K562 (cell line): ENCODE measurements around the gene WDR54. TPM values are rescaled to one million over a fixed set of nuclear protein-coding genes. Genes with fewer than 3 reads are reported as not detected.

ENCODE experiments used
- C11orf30 ChIP-seq: fragments of 450-650 bp; IDR thresholded peaks from 2 replicates; pipeline ENCODE4 v1.6.1; 2016; ENCODE audit warnings: low read depth, mild to moderate bottlenecking
- CBFB ChIP-seq: sonication (generic); formaldehyde crosslinking; IDR thresholded peaks from 2 replicates; pipeline ENCODE4 v1.4.0; 2020; ENCODE audit warnings: mild to moderate bottlenecking, missing genetic modification reagents
- FUS ChIP-seq: fragments of 200-400 bp; formaldehyde crosslinking; optimal IDR thresholded peaks from 2 replicates; pipeline ENCODE3; 2017; ENCODE audit warnings: low read depth, low read length
- HDAC1 ChIP-seq, 2 experiments: fragments of 450-650 bp; IDR thresholded peaks; 2 replicates each; pipeline ENCODE4 v1.6.1; 2016 to 2017; ENCODE audit warnings: inconsistent platforms in 1 of 2, mild to moderate bottlenecking in 1 of 2, moderate library complexity in 1 of 2
- MAFG ChIP-seq: fragments of 450-650 bp; conservative IDR thresholded peaks from 2 replicates; pipeline ENCODE4 v1.6.1; 2016; ENCODE audit warnings: missing genetic modification characterization, missing compliant biosample characterization
- PHF20 ChIP-seq: fragments of 450-650 bp; IDR thresholded peaks from 2 replicates; pipeline ENCODE4 v1.6.1; 2018; ENCODE audit not compliant: partially characterized antibody
- PHF8 ChIP-seq: fragments of 200-600 bp; sonication (generic); IDR thresholded peaks from 2 replicates; pipeline ENCODE4 v1.6.1; 2012; ENCODE audit warnings: mixed run types, mild to moderate bottlenecking, inconsistent platforms, low read length, moderate library complexity, borderline replicate concordance
- PTTG1 ChIP-seq: fragments of 450-650 bp; IDR thresholded peaks from 2 replicates; pipeline ENCODE4 v1.6.1; 2016; ENCODE audit warnings: low read depth, mild to moderate bottlenecking, missing genetic modification characterization, missing compliant biosample characterization
- RBFOX2 ChIP-seq: fragments of 200-400 bp; formaldehyde crosslinking; IDR thresholded peaks from 2 replicates; pipeline ENCODE4 v1.6.1; 2017; ENCODE audit warnings: low read depth, mild to moderate bottlenecking, low read length, moderate library complexity
- RFX1 ChIP-seq: fragments of 450-650 bp; IDR thresholded peaks from 2 replicates; pipeline ENCODE4 v1.6.1; 2016; ENCODE audit warnings: mild to moderate bottlenecking, moderate library complexity
- SIN3B ChIP-seq: fragments of 450-650 bp; IDR thresholded peaks from 2 replicates; pipeline ENCODE4 v1.6.1; 2017; ENCODE audit warnings: low read depth, mild to moderate bottlenecking, moderate library complexity
- SLC30A9 ChIP-seq: fragments of 250-450 bp; sonication (Bioruptor Pico); IDR thresholded peaks from 2 replicates; pipeline ENCODE4 v1.8.0; 2022; ENCODE audit warnings: mild to moderate bottlenecking, moderate library complexity
- SMAD1 ChIP-seq: fragments of 150-350 bp; IDR thresholded peaks from 2 replicates; pipeline ENCODE4 v1.6.1; 2014; ENCODE audit warnings: low read length, low read depth; ENCODE audit not compliant: partially characterized antibody
- TFAM ChIP-seq: fragments of 250-450 bp; sonication (Bioruptor Pico); conservative IDR thresholded peaks from 2 replicates; pipeline ENCODE4 v1.5.0; 2021; ENCODE audit warnings: mild to moderate bottlenecking, moderate library complexity
- WHSC1 ChIP-seq: IDR thresholded peaks from one replicate; pipeline ENCODE4 v1.6.1; 2012; ENCODE audit warnings: low read length, control low read depth, inconsistent platforms
- ZNF589 ChIP-seq: fragments of 200-800 bp; sonication (Bioruptor generic); IDR thresholded peaks from 2 replicates; pipeline ENCODE4 v1.6.1; 2016; ENCODE audit warnings: low read depth, missing genetic modification characterization, missing compliant biosample characterization
- ZNF668 ChIP-seq: fragments of 250-450 bp; sonication (Bioruptor Pico); IDR thresholded peaks from 2 replicates; pipeline ENCODE4 v1.8.0; 2022; ENCODE audit warnings: mild to moderate bottlenecking, inconsistent platforms
- polyA plus RNA-seq, 8 experiments: library from polyadenylated mRNA; depleted of rRNA in 4 of 8; stranded (reverse) in 5 of 8; unstranded in 3 of 8; fragments of >200 nt; fragmentation: Nextera tagmentation in 2 of 8; fragmentation: Illumina TruSeq in 1 of 8; extraction: Ambion mirVana in 2 of 8; extraction: Trizol in 1 of 8; gene quantifications; 2 replicates each; pipeline versions ENCODE4 v1.2.1 to v1.2.3, GENCODE V29; 2011 to 2014; ENCODE audit warnings: inconsistent platforms in 1 of 8, missing spikeins in 1 of 8
- total RNA-seq, 7 experiments: library from RNA; depleted of rRNA in 6 of 7; stranded (reverse); fragments of >200 nt in 6 of 7; fragmentation: Illumina TruSeq in 2 of 7; extraction: Trizol in 2 of 7; gene quantifications; 2 replicates each; pipeline versions ENCODE4 v1.2.1 to v1.2.3, GENCODE V29; 2011 to 2021; ENCODE audit warnings: low replicate concordance in 1 of 7
- TF ChIP-seq, protein P1 (sequence below), 2 experiments: fragments of 450-650 bp; IDR thresholded peaks; 2 replicates each; pipeline ENCODE4 v1.6.1; 2018; ENCODE audit warnings: mild to moderate bottlenecking in 2 of 2, low read depth in 1 of 2; ENCODE audit not compliant: partially characterized antibody in 2 of 2
- TF ChIP-seq, protein P2 (sequence below): sonication (generic); formaldehyde crosslinking; IDR thresholded peaks from 2 replicates; pipeline ENCODE4 v1.8.0; 2022; ENCODE audit warnings: missing genetic modification reagents, mild to moderate bottlenecking, moderate library complexity, borderline replicate concordance
- TF ChIP-seq, protein P3 (sequence below): IDR thresholded peaks from 3 replicates; pipeline ENCODE4 v1.6.1; 2011; ENCODE audit warnings: borderline replicate concordance, mild to moderate bottlenecking, moderate library complexity; ENCODE audit not compliant: insufficient read length; ENCODE audit errors: extremely low read depth

The WDR54 gene
- total and polyA plus RNA-seq, 9 of the 15 experiments (the other 6 are each of a cell fraction or from before 2014, with no cell fraction given), result 5.2 to 15.2 (median 7.4) TPM

DNA sequence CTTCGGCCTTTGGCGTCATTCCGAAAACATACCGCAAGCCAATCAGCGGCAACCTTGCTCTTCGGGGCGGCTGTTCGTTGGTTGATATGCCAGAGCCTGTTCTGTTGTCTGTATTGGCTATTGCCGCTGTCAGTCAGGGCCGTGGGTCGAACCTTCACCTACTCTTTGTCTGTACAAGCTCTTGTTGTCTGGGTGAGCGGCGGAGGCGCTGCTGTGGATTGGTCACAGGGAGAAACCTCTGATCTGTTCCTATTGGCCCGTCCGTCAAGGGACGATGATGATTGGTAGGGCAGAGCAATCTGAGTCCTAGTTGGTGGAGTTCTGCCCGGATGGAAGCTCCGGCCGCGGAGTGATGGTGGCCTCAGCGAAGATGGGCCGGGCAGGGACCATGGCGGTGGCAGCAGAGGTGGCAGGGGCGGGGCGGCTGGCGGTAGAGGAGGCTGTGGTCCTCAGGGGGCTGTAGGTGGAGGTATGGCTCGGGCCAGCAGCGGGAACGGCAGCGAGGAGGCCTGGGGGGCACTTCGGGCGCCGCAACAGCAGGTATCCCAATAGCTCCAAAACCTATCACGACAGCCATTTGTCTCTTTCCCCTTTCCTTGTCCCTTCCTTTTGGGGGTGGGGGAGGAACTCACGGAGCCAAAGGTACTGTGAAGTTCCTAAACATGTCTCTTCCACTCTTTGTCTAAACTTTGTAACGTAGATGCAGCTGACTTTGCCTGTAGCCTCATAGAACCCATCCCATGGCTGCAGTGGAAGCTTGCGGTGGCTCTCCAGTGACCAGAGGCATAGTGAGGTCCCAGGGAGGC, 36.8 kb downstream of the WDR54 start, which contains the start of gene WBP1 (continued):
- TF ChIP-seq, protein P1, sequence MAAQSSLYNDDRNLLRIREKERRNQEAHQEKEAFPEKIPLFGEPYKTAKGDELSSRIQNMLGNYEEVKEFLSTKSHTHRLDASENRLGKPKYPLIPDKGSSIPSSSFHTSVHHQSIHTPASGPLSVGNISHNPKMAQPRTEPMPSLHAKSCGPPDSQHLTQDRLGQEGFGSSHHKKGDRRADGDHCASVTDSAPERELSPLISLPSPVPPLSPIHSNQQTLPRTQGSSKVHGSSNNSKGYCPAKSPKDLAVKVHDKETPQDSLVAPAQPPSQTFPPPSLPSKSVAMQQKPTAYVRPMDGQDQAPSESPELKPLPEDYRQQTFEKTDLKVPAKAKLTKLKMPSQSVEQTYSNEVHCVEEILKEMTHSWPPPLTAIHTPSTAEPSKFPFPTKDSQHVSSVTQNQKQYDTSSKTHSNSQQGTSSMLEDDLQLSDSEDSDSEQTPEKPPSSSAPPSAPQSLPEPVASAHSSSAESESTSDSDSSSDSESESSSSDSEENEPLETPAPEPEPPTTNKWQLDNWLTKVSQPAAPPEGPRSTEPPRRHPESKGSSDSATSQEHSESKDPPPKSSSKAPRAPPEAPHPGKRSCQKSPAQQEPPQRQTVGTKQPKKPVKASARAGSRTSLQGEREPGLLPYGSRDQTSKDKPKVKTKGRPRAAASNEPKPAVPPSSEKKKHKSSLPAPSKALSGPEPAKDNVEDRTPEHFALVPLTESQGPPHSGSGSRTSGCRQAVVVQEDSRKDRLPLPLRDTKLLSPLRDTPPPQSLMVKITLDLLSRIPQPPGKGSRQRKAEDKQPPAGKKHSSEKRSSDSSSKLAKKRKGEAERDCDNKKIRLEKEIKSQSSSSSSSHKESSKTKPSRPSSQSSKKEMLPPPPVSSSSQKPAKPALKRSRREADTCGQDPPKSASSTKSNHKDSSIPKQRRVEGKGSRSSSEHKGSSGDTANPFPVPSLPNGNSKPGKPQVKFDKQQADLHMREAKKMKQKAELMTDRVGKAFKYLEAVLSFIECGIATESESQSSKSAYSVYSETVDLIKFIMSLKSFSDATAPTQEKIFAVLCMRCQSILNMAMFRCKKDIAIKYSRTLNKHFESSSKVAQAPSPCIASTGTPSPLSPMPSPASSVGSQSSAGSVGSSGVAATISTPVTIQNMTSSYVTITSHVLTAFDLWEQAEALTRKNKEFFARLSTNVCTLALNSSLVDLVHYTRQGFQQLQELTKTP (IDR thresholded peaks at IDR 0.05; ENCODE audit: low read depth in 1 of 2, partially characterized antibody in 2 of 2), result no peak
- TF ChIP-seq WHSC1, result no peak
- no peak for TF ChIP-seq PTTG1 (tag)
- peak; percentile 63 for TF ChIP-seq RBFOX2
- TF ChIP-seq SLC30A9 (CRISPR knock-in tag), result no peak
- no peak for TF ChIP-seq TFAM (CRISPR knock-in tag)
- peak; percentile 86 for TF ChIP-seq SIN3B
- no peak for TF ChIP-seq MAFG (tag)
- no peak for TF ChIP-seq CBFB (CRISPR knock-in tag)
- TF ChIP-seq, protein P2, sequence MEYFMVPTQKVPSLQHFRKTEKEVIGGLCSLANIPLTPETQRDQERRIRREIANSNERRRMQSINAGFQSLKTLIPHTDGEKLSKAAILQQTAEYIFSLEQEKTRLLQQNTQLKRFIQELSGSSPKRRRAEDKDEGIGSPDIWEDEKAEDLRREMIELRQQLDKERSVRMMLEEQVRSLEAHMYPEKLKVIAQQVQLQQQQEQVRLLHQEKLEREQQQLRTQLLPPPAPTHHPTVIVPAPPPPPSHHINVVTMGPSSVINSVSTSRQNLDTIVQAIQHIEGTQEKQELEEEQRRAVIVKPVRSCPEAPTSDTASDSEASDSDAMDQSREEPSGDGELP (CRISPR knock-in tag), result peak; percentile 12; the same call in 1 of the 2 replicates
- peak; percentile 90 for TF ChIP-seq ZNF589 (CRISPR knock-in tag)
- TF ChIP-seq FUS, result no peak
- no peak for TF ChIP-seq SMAD1
- peak; percentile 41; the same call in 1 of the 2 replicates for TF ChIP-seq PHF8
- TF ChIP-seq C11orf30, result peak; percentile 91
- TF ChIP-seq HDAC1 (IDR thresholded peaks at IDR 0.05), result peak in 1 of 2 experiments; percentile 53; a peak in 1 of 4 replicates
- peak; percentile 81 for TF ChIP-seq RFX1
- TF ChIP-seq, protein P3, sequence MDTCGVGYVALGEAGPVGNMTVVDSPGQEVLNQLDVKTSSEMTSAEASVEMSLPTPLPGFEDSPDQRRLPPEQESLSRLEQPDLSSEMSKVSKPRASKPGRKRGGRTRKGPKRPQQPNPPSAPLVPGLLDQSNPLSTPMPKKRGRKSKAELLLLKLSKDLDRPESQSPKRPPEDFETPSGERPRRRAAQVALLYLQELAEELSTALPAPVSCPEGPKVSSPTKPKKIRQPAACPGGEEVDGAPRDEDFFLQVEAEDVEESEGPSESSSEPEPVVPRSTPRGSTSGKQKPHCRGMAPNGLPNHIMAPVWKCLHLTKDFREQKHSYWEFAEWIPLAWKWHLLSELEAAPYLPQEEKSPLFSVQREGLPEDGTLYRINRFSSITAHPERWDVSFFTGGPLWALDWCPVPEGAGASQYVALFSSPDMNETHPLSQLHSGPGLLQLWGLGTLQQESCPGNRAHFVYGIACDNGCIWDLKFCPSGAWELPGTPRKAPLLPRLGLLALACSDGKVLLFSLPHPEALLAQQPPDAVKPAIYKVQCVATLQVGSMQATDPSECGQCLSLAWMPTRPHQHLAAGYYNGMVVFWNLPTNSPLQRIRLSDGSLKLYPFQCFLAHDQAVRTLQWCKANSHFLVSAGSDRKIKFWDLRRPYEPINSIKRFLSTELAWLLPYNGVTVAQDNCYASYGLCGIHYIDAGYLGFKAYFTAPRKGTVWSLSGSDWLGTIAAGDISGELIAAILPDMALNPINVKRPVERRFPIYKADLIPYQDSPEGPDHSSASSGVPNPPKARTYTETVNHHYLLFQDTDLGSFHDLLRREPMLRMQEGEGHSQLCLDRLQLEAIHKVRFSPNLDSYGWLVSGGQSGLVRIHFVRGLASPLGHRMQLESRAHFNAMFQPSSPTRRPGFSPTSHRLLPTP, result no peak
- TF ChIP-seq ZNF668 (CRISPR knock-in tag), result no peak
- TF ChIP-seq PHF20, result no peak
